Measurements from ENCODE around the gene DBNL.
"Not testable (repeated sequence)": the region's sequence is repeated elsewhere in the genome, so short reads cannot be mapped to it uniquely, and the experiment has no call there.

The DBNL gene

GRCh38 chr7:44044315-44045225 lies at the start of gene DBNL:
TSS of gene DBNL (plus strand) at chr7:44044702. CDS start at chr7:44044738, 36 bp downstream.
- ATAC-seq (replicated peaks; ENCODE audit: extremely low read depth, poor library complexity, severe bottlenecking) = peak; percentile 49
- H3K27me3 Mint-ChIP-seq = no peaks in the 10 kb centered on the region
- H3K27ac Mint-ChIP-seq (ENCODE audit: low read depth) = peak within 1 kb of the TSS; percentile 88
- H3K9me3 Mint-ChIP-seq = no peaks in the 10 kb centered on the region
- peak within 1 kb of the TSS; percentile 84 for H3K4me3 Mint-ChIP-seq
- peaks cover 14% of the 10 kb centered on the region for H3K36me3 Mint-ChIP-seq (ENCODE audit: insufficient read depth)
- peaks cover 38% of the 10 kb centered on the region for H3K4me1 Mint-ChIP-seq
- peak; percentile 71 to 79 for DNase-seq (ENCODE audit: low spot score in 2 of 2)

DNA sequence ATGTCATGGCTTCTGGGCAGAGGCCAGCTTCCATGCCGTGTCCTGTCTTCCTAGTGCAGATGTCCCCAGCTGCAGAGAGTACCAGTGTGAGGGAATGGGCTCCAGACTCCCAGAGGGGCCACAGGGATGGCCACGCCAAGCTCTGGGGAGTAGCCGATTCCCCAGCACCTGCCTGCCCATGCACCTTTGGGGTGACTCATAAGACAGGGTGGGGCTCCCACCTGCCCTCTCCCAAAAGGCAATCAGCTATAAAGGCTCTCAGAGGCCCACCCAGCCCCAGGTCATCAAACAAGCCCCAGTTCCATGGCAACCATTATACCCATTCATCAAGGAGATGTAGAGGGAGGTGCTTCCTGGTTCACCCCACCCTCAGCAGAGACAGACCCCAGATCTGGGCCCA lies 47.0 kb upstream of the DBNL start, which contains the start of gene SPDYE1:
SPDYE1 (plus strand) TSS at position 366 of the 400 bp plus-strand sequence. CDS start 2,053 bp downstream, outside the sequence.
- not testable (repeated sequence) for H3K9me3 Mint-ChIP-seq; H3K27ac Mint-ChIP-seq (ENCODE audit: low read depth); H3K27me3 Mint-ChIP-seq; H3K36me3 Mint-ChIP-seq (ENCODE audit: insufficient read depth); H3K4me1 Mint-ChIP-seq; ATAC-seq (replicated peaks; ENCODE audit: extremely low read depth, poor library complexity, severe bottlenecking); H3K4me3 Mint-ChIP-seq; DNase-seq (ENCODE audit: low spot score in 2 of 2)

GRCh38 chr7:44012081-44012480 lies 32.4 kb upstream of the DBNL start:
- not testable (repeated sequence) for H3K4me1 Mint-ChIP-seq, H3K4me3 Mint-ChIP-seq
- peaks cover 23% of the 10 kb centered on the region for H3K36me3 Mint-ChIP-seq (ENCODE audit: insufficient read depth)

DNA sequence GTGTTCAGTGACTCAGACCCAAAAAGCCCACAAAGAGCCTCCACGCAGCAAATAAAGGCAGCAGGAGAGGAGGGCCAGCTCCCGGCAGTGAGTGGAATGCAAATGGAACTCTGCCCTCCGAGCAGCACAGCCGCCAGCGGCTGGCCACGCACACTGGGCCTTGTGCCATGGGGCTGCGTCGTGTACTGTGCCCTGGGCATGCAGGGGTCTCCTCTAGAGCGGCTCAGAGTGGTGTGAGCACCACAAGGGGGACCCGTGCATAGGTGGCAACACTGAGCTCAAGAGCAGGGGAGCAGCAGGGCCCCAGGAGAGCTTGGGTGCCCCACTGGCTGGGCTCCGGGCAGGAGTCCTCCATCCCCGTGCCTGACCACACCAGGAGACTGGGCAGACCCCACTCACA lies 29.4 kb upstream of the DBNL start:
- H3K4me3 Mint-ChIP-seq; H3K27me3 Mint-ChIP-seq; H3K9me3 Mint-ChIP-seq; ATAC-seq (replicated peaks; ENCODE audit: extremely low read depth, poor library complexity, severe bottlenecking); DNase-seq (ENCODE audit: low spot score in 2 of 2); H3K27ac Mint-ChIP-seq (ENCODE audit: low read depth); H3K4me1 Mint-ChIP-seq: not testable (repeated sequence)
- peaks cover 18% of the 10 kb centered on the region for H3K36me3 Mint-ChIP-seq (ENCODE audit: insufficient read depth)

More at GRCh38 chr7:44012081-44012480, 32.4 kb upstream of the DBNL start:
- not testable (repeated sequence) for H3K27ac Mint-ChIP-seq (ENCODE audit: low read depth); ATAC-seq (replicated peaks; ENCODE audit: extremely low read depth, poor library complexity, severe bottlenecking); H3K27me3 Mint-ChIP-seq; DNase-seq (ENCODE audit: low spot score in 2 of 2); H3K9me3 Mint-ChIP-seq

GRCh38 chr7:44018857-44019807 lies 25.4 kb upstream of the DBNL start:
- H3K4me1 Mint-ChIP-seq; H3K27me3 Mint-ChIP-seq; H3K36me3 Mint-ChIP-seq (ENCODE audit: insufficient read depth); H3K9me3 Mint-ChIP-seq: not testable (repeated sequence)
- peak; percentile 97 for ATAC-seq (replicated peaks; ENCODE audit: extremely low read depth, poor library complexity, severe bottlenecking)
- Mint-ChIP-seq H3K4me3 (peak overlapping the region; percentile 83), H3K27ac (ENCODE audit: low read depth) (peak overlapping the region; percentile 81)
- peak; percentile 99 to 100 for DNase-seq (ENCODE audit: low spot score in 2 of 2)

DNA sequence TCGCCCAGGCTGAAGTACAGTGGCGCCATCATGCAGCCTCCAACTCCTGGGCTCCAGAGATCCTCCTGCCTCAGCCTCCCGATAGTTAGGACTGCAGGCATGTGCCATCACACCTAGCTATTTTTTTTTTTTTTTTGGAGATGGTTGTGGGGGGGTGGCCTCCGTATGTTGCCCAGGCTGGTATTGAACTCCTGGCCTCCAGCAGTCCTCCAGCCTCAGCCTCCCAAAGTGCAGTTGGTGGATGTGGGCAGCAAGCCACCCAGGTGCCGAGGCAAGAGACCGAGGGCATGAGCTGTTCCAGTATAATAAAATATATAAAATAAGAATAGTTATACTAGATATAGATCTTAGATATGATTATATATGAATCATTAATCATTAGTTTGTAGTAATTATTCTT lies 24.7 kb upstream of the DBNL start:
- ATAC-seq (replicated peaks; ENCODE audit: extremely low read depth, poor library complexity, severe bottlenecking); DNase-seq (ENCODE audit: low spot score in 2 of 2); H3K4me3 Mint-ChIP-seq; H3K27me3 Mint-ChIP-seq; H3K36me3 Mint-ChIP-seq (ENCODE audit: insufficient read depth); H3K4me1 Mint-ChIP-seq; H3K9me3 Mint-ChIP-seq: not testable (repeated sequence)
- peak overlapping the region; percentile 81 for H3K27ac Mint-ChIP-seq (ENCODE audit: low read depth)

- H3K27ac Mint-ChIP-seq (ENCODE audit: low read depth); ATAC-seq (replicated peaks; ENCODE audit: extremely low read depth, poor library complexity, severe bottlenecking); H3K4me3 Mint-ChIP-seq; H3K27me3 Mint-ChIP-seq; H3K4me1 Mint-ChIP-seq; H3K9me3 Mint-ChIP-seq; DNase-seq (ENCODE audit: low spot score in 2 of 2); H3K36me3 Mint-ChIP-seq (ENCODE audit: insufficient read depth): not testable (repeated sequence)
These were observed 22.4 kb upstream of the DBNL start for GRCh38 chr7:44022069-44022468.

DNA sequence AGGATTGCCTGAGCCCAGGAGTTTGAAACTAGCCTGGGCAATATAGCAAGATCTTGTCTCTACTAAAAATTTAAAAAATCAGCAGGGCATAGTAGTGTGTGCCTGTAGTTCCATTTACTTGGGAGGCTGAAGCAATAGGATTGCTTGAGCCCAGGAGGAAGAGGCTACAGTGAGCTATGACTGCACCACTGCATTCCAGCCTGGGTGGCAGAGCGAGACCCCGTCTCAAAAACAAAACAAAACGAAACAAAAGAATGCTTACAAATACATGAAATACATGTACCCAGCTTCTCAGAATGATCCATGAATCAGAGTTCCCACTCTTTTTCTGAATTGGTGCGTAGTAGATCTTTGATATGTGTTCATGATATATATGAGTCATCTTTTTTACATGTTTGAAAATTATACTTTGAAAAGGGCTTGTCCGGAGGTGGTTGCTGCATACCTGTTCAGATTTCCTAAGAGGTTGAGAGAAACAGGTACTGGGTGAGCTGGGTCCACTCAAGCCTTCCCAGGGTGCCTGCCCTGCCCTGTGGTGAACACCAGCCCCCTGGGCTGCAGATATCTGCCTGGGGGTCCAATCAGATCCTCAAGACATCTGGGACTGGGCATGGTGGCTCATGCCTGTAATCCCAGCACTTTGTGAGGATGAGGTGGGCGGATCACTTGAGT lies 21.6 kb upstream of the DBNL start:
- not testable (repeated sequence) for H3K4me3 Mint-ChIP-seq; H3K27ac Mint-ChIP-seq (ENCODE audit: low read depth); H3K36me3 Mint-ChIP-seq (ENCODE audit: insufficient read depth); ATAC-seq (replicated peaks; ENCODE audit: extremely low read depth, poor library complexity, severe bottlenecking); H3K27me3 Mint-ChIP-seq; H3K9me3 Mint-ChIP-seq; DNase-seq (ENCODE audit: low spot score in 2 of 2); H3K4me1 Mint-ChIP-seq

DNA sequence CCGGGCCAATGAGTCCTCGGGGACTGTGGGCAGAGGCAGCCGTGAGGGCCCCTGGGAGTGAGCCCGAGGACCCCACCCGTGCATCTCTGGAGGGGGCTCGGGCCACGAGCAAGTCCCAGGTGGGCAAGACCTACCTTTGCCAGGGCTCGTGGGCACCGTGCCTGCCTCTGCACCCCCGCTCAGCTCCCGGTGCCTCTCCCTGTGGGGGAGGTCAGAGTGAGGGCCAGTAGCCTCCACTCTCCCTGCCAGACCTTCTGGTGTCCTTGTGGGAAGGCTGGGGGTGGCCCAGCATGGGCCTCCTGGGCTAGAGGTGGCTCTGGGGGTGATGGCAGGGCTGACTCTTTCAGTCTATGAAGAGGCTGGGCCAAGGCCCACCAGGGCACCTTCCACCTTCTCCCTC lies 15.1 kb upstream of the DBNL start:
- not testable (repeated sequence) for H3K9me3 Mint-ChIP-seq; H3K27ac Mint-ChIP-seq (ENCODE audit: low read depth); H3K36me3 Mint-ChIP-seq (ENCODE audit: insufficient read depth); ATAC-seq (replicated peaks; ENCODE audit: extremely low read depth, poor library complexity, severe bottlenecking); H3K4me1 Mint-ChIP-seq; H3K27me3 Mint-ChIP-seq; H3K4me3 Mint-ChIP-seq; DNase-seq (ENCODE audit: low spot score in 2 of 2)

DNA sequence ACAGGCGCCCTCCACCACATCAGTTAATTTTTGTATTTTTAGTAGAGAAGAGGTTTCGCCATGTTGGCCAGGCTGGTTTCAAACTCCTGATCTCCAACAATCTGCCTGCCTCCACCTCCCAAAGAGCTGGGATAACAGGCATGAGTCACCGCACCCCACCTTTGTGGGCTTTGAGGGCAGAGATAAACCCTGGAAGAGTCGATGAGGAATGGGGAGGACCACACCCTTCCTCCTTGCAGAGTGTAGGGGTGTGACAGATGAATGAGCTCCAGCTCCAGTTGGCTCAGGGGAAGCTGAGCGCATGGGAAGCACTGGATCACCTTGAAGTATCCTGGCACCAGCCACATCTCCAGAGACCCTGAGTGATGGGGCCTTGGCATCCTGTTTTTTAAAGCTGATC lies 14.5 kb upstream of the DBNL start:
- H3K4me1 Mint-ChIP-seq; H3K9me3 Mint-ChIP-seq; H3K4me3 Mint-ChIP-seq; ATAC-seq (replicated peaks; ENCODE audit: extremely low read depth, poor library complexity, severe bottlenecking); H3K27ac Mint-ChIP-seq (ENCODE audit: low read depth); H3K36me3 Mint-ChIP-seq (ENCODE audit: insufficient read depth); DNase-seq (ENCODE audit: low spot score in 2 of 2); H3K27me3 Mint-ChIP-seq: not testable (repeated sequence)

DNA sequence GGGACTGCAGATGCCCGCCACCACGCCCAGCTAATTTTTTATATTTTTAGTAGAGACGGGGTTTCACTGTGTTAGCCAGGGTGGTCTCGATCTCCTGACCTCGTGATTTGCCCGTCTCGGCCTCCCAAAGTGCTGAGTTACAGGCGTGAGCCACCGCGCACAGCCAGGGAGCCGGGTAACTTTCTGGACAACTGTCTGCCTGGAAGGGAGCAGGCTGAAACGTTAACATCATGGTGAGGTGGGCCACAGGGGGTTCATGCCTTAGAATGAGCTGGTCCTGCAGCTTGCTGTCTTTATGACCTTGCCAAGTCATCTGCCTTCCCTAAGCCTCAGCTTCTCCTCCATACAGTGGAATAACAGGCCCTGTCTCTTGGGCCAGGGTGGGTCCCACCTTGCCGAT lies 13.2 kb upstream of the DBNL start:
- DNase-seq (ENCODE audit: low spot score in 2 of 2); H3K9me3 Mint-ChIP-seq; H3K4me3 Mint-ChIP-seq; H3K27me3 Mint-ChIP-seq; H3K36me3 Mint-ChIP-seq (ENCODE audit: insufficient read depth); ATAC-seq (replicated peaks; ENCODE audit: extremely low read depth, poor library complexity, severe bottlenecking); H3K27ac Mint-ChIP-seq (ENCODE audit: low read depth); H3K4me1 Mint-ChIP-seq: not testable (repeated sequence)

DNA sequence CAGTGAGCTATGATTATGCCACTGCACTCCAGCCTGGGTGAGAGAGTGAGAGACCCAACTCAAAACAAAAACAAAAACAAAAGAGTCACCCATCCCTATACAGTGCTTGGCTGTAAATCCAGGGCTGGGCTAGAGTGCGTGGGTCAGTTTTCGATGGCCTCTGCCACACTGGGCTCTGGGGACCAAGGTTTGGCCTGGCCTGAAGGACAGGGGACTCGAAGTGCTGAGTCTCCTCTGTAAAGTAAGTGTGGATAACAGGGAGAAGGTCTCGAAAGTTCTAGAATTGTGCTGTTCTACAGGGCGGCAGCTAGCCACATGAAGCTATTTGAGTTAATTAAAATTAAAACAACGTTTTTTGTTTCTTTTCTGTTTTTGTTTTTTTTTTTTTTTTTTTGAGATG lies 12.5 kb upstream of the DBNL start:
- H3K4me1 Mint-ChIP-seq; H3K36me3 Mint-ChIP-seq (ENCODE audit: insufficient read depth); H3K9me3 Mint-ChIP-seq; ATAC-seq (replicated peaks; ENCODE audit: extremely low read depth, poor library complexity, severe bottlenecking); H3K27ac Mint-ChIP-seq (ENCODE audit: low read depth); H3K4me3 Mint-ChIP-seq; DNase-seq (ENCODE audit: low spot score in 2 of 2); H3K27me3 Mint-ChIP-seq: not testable (repeated sequence)
